Measurements from ENCODE around the gene ARHGAP40. TPM values are rescaled to one million over a fixed set of nuclear protein-coding genes. Genes with fewer than 3 reads are reported as not detected.

The ARHGAP40 gene
- total RNA-seq, 2 donors from 2014 or later = not detected

- peaks cover 0 to 9% of the 10 kb centered on the region in 2 donors for H3K4me1 ChIP-seq (ENCODE audit: control insufficient read depth in 1 of 2, low read depth in 2 of 2)
- no peaks in the 10 kb centered on the region for H3K27me3 ChIP-seq (replicated peaks; ENCODE audit: insufficient read depth)
- TF ChIP-seq CTCF (IDR thresholded peaks at IDR 0.05) = no peak
- H3K9me3 ChIP-seq = no peaks in the 10 kb centered on the region
- no peaks in the 10 kb centered on the region for H3K36me3 ChIP-seq
- H3K27ac ChIP-seq = no peak overlapping the region
- no peak for DNase-seq (ENCODE audit: low spot score)
- ATAC-seq (ENCODE audit: insufficient number of reproducible peaks, low FRiP score, low read depth) = no peak
- H3K4me3 ChIP-seq = no peak overlapping the region
Observed at GRCh38 chr20:38583306-38583705, 18.3 kb upstream of the ARHGAP40 start.

DNA sequence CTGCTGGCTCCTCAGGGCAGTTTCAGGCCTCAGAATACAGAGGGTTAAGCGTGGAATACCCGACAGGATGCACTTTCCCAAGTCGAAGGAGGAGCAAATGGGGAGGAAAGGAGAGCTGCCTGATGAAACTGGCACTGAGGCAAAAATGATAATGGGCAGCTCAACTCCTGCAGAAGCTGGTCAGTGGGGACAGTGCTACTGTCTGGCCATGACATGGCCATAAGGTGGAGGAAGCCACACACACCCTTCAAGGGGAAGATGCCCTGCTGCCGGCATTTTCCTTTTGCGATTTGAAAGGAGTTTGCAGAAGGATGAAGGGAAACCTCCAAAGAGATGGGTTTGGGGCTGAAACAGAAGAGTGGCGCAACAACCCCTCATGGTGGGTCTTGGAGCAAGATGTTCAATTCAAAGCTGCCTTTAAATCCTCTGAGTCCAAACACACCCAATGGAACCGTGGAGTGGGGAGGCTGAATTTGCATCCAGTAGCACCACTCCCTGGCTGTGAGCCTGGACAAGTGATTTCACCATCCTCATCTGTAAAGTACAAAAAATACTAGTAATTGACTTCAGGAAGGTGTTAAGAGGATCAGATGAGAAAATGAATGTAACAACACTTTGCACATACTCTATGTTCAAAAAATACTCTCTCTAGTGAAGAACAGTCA lies 17.4 kb upstream of the ARHGAP40 start:
- Histone ChIP-seq H3K27me3 (replicated peaks; ENCODE audit: insufficient read depth) (no peaks in the 10 kb centered on the region), H3K9me3 (no peaks in the 10 kb centered on the region), H3K27ac (no peak overlapping the region), H3K4me3 (no peak overlapping the region), H3K4me1 (ENCODE audit: control insufficient read depth in 1 of 2, low read depth in 2 of 2) (peaks cover 0 to 9% of the 10 kb centered on the region in 2 donors), H3K36me3 (no peaks in the 10 kb centered on the region)
- no peak for ATAC-seq (ENCODE audit: insufficient number of reproducible peaks, low FRiP score, low read depth)
- DNase-seq (ENCODE audit: low spot score) = no peak
- TF ChIP-seq CTCF (IDR thresholded peaks at IDR 0.05) = no peak

- no peak for TF ChIP-seq CTCF (IDR thresholded peaks at IDR 0.05)
- H3K4me1 ChIP-seq (ENCODE audit: control insufficient read depth in 1 of 2, low read depth in 2 of 2) = peaks cover 0 to 7% of the 10 kb centered on the region in 2 donors
- H3K27ac ChIP-seq = no peak overlapping the region
- H3K4me3 ChIP-seq = no peak overlapping the region
- DNase-seq (ENCODE audit: low spot score) = no peak
- H3K27me3 ChIP-seq (replicated peaks; ENCODE audit: insufficient read depth) = no peaks in the 10 kb centered on the region
- H3K36me3 ChIP-seq = no peaks in the 10 kb centered on the region
- no peaks in the 10 kb centered on the region for H3K9me3 ChIP-seq
- no peak for ATAC-seq (ENCODE audit: insufficient number of reproducible peaks, low FRiP score, low read depth)
Observed at GRCh38 chr20:38585404-38586180, 16.0 kb upstream of the ARHGAP40 start.

DNA sequence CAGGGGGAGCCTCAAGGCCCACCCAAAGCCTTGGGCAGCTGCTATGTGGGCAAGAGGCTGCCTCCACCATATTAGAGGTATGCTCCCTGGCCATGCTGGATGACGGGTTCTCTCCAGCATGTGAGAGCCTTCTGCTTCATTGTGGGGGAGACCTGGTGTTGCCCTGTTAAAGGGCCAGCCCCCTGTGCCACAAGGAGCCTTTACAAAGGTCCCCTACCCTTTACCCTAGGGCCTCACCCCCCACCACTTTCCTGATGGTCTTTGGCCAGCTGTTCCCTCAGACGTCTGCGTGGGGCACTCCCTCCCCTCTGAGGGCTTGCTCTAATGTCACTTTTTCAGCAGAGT lies 15.5 kb upstream of the ARHGAP40 start:
- no peak for TF ChIP-seq CTCF (IDR thresholded peaks at IDR 0.05)
- no peak for ATAC-seq (ENCODE audit: insufficient number of reproducible peaks, low FRiP score, low read depth)
- Histone ChIP-seq H3K27me3 (replicated peaks; ENCODE audit: insufficient read depth) (no peaks in the 10 kb centered on the region), H3K27ac (no peak overlapping the region), H3K4me1 (ENCODE audit: control insufficient read depth in 1 of 2, low read depth in 2 of 2) (peaks cover 0 to 3% of the 10 kb centered on the region in 2 donors), H3K4me3 (no peak overlapping the region), H3K9me3 (no peaks in the 10 kb centered on the region), H3K36me3 (no peaks in the 10 kb centered on the region)
- no peak for DNase-seq (ENCODE audit: low spot score)

DNA sequence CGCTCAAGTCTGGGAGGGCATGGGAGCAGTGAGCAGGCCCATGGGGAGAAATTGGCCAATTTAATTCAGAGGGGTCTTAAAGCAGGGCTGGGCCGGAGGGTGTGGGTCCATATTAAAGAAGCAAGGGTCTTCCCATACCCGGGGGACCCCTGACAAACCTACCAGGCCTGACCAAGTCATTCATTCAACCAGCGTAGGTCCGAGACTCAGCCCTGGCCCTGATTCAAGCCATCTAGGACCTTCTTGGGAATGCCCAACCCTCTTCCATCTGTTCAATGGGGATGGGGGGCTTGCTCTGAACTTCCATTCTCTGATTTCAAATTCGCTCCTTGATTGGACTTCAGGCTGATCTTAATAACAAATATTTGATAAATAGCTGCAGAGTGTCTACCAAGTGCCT lies 13.3 kb upstream of the ARHGAP40 start:
- Histone ChIP-seq H3K27me3 (replicated peaks; ENCODE audit: insufficient read depth) (no peaks in the 10 kb centered on the region), H3K4me1 (ENCODE audit: control insufficient read depth in 1 of 2, low read depth in 2 of 2) (no peaks in the 10 kb centered on the region), H3K27ac (no peak overlapping the region), H3K9me3 (no peaks in the 10 kb centered on the region), H3K4me3 (no peak overlapping the region), H3K36me3 (no peaks in the 10 kb centered on the region)
- no peak for ATAC-seq (ENCODE audit: insufficient number of reproducible peaks, low FRiP score, low read depth)
- no peak for DNase-seq (ENCODE audit: low spot score)
- no peak for TF ChIP-seq CTCF (IDR thresholded peaks at IDR 0.05)
